Left lung (tissue), 14 donors: Measurements from ENCODE around the gene DUS3L. TPM values are rescaled to one million over a fixed set of nuclear protein-coding genes. Genes with fewer than 3 reads are reported as not detected.

Experiments used
- ATAC-seq: fragments of 200-7000 bp; cut with Tn5 transposase; one replicate; pipeline ENCODE4 v1.9.1; 2020; ENCODE audit warnings: moderate library complexity
- DNase-seq, 4 donors: peaks; one replicate each; pipeline ENCODE4 v3.0.0-alpha.2; 2013 to 2020
- H3K27ac ChIP-seq, 2 donors: fragments of 200-600 bp; sonication (generic) in 1 of 2; one replicate each; pipeline versions ENCODE4 v1.5.0 to v1.8.0; 2020 to 2021
- H3K27me3 ChIP-seq, 2 donors: fragments of 200-600 bp; sonication (generic) in 1 of 2; one replicate each; pipeline versions ENCODE4 v1.5.0 to v1.8.0; 2020 to 2021
- H3K36me3 ChIP-seq, 2 donors: fragments of 200-600 bp; sonication (generic) in 1 of 2; one replicate each; pipeline versions ENCODE4 v1.5.0 to v1.8.0; 2020 to 2021
- H3K4me1 ChIP-seq, 2 donors: fragments of 200-600 bp; one replicate each; pipeline ENCODE4 v1.8.0; 2021
- H3K4me3 ChIP-seq, 2 donors: fragments of 200-600 bp; sonication (generic) in 1 of 2; one replicate each; pipeline versions ENCODE4 v1.5.0 to v1.8.0; 2020 to 2021; ENCODE audit warnings: mild to moderate bottlenecking in 1 of 2
- H3K9me3 ChIP-seq, 2 donors: fragments of 200-600 bp; sonication (generic) in 1 of 2; one replicate each; pipeline versions ENCODE4 v1.5.0 to v1.8.0; 2020 to 2021
- CTCF ChIP-seq, 2 donors: fragments of 200-600 bp; sonication (generic) in 1 of 2; IDR thresholded peaks; one replicate each; pipeline versions ENCODE4 v1.5.0 to v1.8.0; 2021; ENCODE audit warnings: antibody characterized with exemption in 2 of 2
- intact Hi-C, 2 donors: fragments of 100-400 bp; cut with DNase I; formaldehyde crosslinking; loops; one replicate each; pipeline versions ENCODE4 v1.11.2 to v1.14.2; 2022
- long read RNA-seq, 12 donors: library from polyadenylated mRNA in 2 of 12; unstranded in 2 of 12; transcript quantifications; one replicate each; pipeline ENCODE4 v2.0.0 and lab custom pipeline, GENCODE V29; 2019 to 2026
- polyA plus RNA-seq, 6 donors: library from polyadenylated mRNA; unstranded; fragments of 120-200 nt; gene quantifications; one replicate each; pipeline ENCODE4 v1.2.1, GENCODE V29; 2013; ENCODE audit not compliant: insufficient read length in 6 of 6
- total RNA-seq, 2 donors: library from RNA; stranded (reverse); fragmentation: NEBNext Ultra II Directional; extraction: Animal tissue kit (Norgen Biotek cat#: 25700); gene quantifications; one replicate each; pipeline ENCODE4 v1.2.1, GENCODE V29; 2021
- donor health status: DM: no; HTN: yes; CAD: no.
- donor health status: DM: no; HTN: no; CAD: no.

The DUS3L gene
- 10 to 100 TPM; 15.8 to 38.4 TPM for total RNA-seq
- polyA plus RNA-seq = 10 to 100 TPM; 17.7 to 34.9 (median 24.9) TPM
- long read RNA-seq, donor 1, partial matches to known transcripts = 6 of 13 reads
- long read RNA-seq, donor 1, other reads (novel, unspliced or antisense) = 0 of 13 reads
- long read RNA-seq, donor 2, partial matches to known transcripts = 0 of 2 reads
- long read RNA-seq, donor 2, other reads (novel, unspliced or antisense) = 0 of 2 reads
- long read RNA-seq, donor 3, partial matches to known transcripts = 0 of 4 reads
- long read RNA-seq, donor 3, other reads (novel, unspliced or antisense) = 0 of 4 reads
- long read RNA-seq, donor 4, partial matches to known transcripts = 1 of 5 reads
- long read RNA-seq, donor 4, other reads (novel, unspliced or antisense) = 1 of 5 reads
- long read RNA-seq, donor 5, partial matches to known transcripts = 0 of 2 reads
- long read RNA-seq, donor 5, other reads (novel, unspliced or antisense) = 0 of 2 reads
- long read RNA-seq, donor 6, partial matches to known transcripts = 0 of 3 reads
- long read RNA-seq, donor 6, other reads (novel, unspliced or antisense) = 0 of 3 reads
- long read RNA-seq, donor 7, partial matches to known transcripts = 0 of 2 reads
- long read RNA-seq, donor 7, other reads (novel, unspliced or antisense) = 0 of 2 reads
- long read RNA-seq, donor 8, transcript DUS3L-201 (13 exons, 2,113 nt) = major isoform, 7 of 10 reads
- long read RNA-seq, donor 8, partial matches to known transcripts = 0 of 10 reads
- long read RNA-seq, donor 8, other reads (novel, unspliced or antisense) = 0 of 10 reads
- long read RNA-seq, donor 9 = 0 reads
- long read RNA-seq, donor 10, transcript DUS3L-201 (13 exons, 2,113 nt) = major isoform, 12 of 15 reads
- long read RNA-seq, donor 10, partial matches to known transcripts = 1 of 15 reads
- long read RNA-seq, donor 10, other reads (novel, unspliced or antisense) = 2 of 15 reads
- long read RNA-seq, donor 11 = 0 reads
- long read RNA-seq, donor 12, partial matches to known transcripts = 0 of 4 reads
- long read RNA-seq, donor 12, other reads (novel, unspliced or antisense) = 0 of 4 reads

- TF ChIP-seq CTCF (IDR thresholded peaks at IDR 0.05) = no peak
- intact Hi-C loops = no loop called here
- Histone ChIP-seq H3K27ac (peak within 1 kb of the TSS; percentile 96 to 98), H3K36me3 (peaks cover 0 to 43% of the 10 kb centered on the region in 2 donors), H3K27me3 (no peaks in the 10 kb centered on the region), H3K4me1 (peaks cover 4 to 12% of the 10 kb centered on the region in 2 donors), H3K9me3 (no peaks in the 10 kb centered on the region), H3K4me3 (peak within 1 kb of the TSS; percentile 74 to 93)
- ATAC-seq = peak; percentile 98
- peak; percentile 93 to 98 (median 97) for DNase-seq
Measured at GRCh38 chr19:5790559-5791520, at the start of gene DUS3L. Gene DUS3L (minus strand): TSS chr19:5791163. CDS start chr19:5791141, 22 bp downstream.

- no peaks in the 10 kb centered on the region for H3K9me3 ChIP-seq
- TF ChIP-seq CTCF (IDR thresholded peaks at IDR 0.05) = no peak
- DNase-seq (no peak), ATAC-seq (no peak)
- no peak within 1 kb of the TSS for H3K4me3 ChIP-seq
- peaks cover 0 to 7% of the 10 kb centered on the region in 2 donors for H3K4me1 ChIP-seq
- H3K27me3 ChIP-seq = peaks cover 0 to 15% of the 10 kb centered on the region in 2 donors
- H3K36me3 ChIP-seq = no peaks in the 10 kb centered on the region
- no peak within 1 kb of the TSS for H3K27ac ChIP-seq
- intact Hi-C loops = no loop called here
Measured at GRCh38 chr19:5839065-5840017, 48.4 kb upstream of the DUS3L start, which contains the start of gene FUT6. Gene FUT6 (minus strand): TSS chr19:5839702. CDS start chr19:5832567, 7,135 bp downstream.

DNA sequence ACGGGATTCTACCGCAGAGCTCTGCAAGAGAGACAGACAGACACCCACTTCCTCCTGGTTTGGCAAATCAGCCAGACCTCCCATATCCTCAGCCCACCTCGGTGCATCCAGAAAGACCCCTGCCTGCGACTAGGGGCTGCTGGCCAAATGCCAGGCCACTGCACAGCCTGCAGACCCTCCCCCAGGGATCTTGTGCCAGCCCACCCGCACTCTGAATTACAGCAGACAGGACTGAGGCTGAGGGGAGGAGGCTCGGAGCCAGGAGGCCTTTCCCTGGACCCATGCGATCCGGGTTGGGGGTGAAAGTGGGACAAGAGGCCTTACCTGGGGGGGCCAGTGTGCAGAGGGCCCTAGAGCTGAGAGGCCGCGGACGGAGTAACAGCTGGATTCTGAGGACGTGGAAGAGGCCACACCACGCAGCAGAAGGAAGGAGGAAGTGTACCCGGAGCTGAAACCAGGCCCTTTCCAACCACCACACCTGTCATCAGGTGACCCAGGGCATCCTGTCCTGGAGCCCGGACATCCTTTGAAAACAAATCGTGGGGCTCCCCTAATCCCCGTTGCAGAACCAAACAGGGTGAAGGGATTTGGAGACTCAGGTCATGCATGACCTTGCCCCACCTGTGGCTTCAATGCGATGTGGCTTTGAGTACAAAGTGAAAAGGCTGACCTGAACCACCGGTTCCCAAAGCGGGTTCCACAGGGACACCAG is 47.5 kb upstream of the DUS3L start:
- ATAC-seq (no peak), DNase-seq (no peak)
- H3K27ac ChIP-seq = no peak overlapping the region
- H3K27me3 ChIP-seq = peaks cover 0 to 20% of the 10 kb centered on the region in 2 donors
- H3K4me1 ChIP-seq = peaks cover 0 to 7% of the 10 kb centered on the region in 2 donors
- intact Hi-C loops = no loop called here
- H3K4me3 ChIP-seq = no peak overlapping the region
- H3K36me3 ChIP-seq = no peaks in the 10 kb centered on the region
- no peaks in the 10 kb centered on the region for H3K9me3 ChIP-seq
- no peak for TF ChIP-seq CTCF (IDR thresholded peaks at IDR 0.05)
